ENCODE measurements around the gene GSG1L. TPM values are rescaled to one million over a fixed set of nuclear protein-coding genes. Genes with fewer than 3 reads are reported as not detected.

The GSG1L gene
- total and polyA plus RNA-seq, 4 donors: not detected

DNA sequence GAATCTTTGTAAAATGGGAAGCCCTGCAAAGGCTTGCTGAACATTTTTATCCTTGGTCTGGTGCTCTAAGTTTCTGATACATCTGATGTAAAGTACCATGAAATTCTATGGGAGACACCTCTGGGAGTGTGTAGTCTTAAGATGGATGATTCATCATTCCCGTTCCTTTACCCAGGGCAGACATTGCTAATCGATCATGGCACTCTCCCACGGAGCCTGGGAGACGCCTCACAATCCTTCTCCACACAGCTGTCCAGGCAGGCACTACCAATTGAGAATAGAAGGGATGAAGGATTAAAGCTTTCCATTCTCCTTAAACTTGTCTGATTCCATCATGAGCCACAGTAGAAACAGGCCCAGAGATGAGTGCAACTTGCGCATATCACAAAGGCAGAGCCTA, 144.8 kb downstream of the GSG1L start:
- no peaks in the 10 kb centered on the region for H3K4me1 ChIP-seq (ENCODE audit: control insufficient read depth in 4 of 4, insufficient read depth in 4 of 4, low read length in 3 of 4)
- H3K9me3 ChIP-seq (ENCODE audit: control insufficient read depth in 4 of 4, low read length in 3 of 4): no peaks in the 10 kb centered on the region
- DNase-seq (ENCODE audit: low spot score): no peak
- no peak overlapping the region for H3K27ac ChIP-seq (ENCODE audit: low read depth in 1 of 2, low read length in 2 of 2)
- peaks cover 0 to 5% (median 1%) of the 10 kb centered on the region in 4 donors for H3K27me3 ChIP-seq (ENCODE audit: control insufficient read depth in 4 of 4, insufficient read depth in 4 of 4, low read length in 3 of 4)
- H3K36me3 ChIP-seq (ENCODE audit: control insufficient read depth in 4 of 4, insufficient read depth in 3 of 4, low read depth in 1 of 4, low read length in 3 of 4): no peaks in the 10 kb centered on the region
- H3K9ac ChIP-seq (ENCODE audit: low read depth in 1 of 2, low read length in 2 of 2): no peak overlapping the region
- H3K4me3 ChIP-seq (ENCODE audit: low read depth in 1 of 3, low read length in 3 of 3): no peak overlapping the region
- TF ChIP-seq FOXA1 (IDR thresholded peaks at IDR 0.05): no peak
- TF ChIP-seq FOXA2 (IDR thresholded peaks at IDR 0.05): no peak
- no peak for TF ChIP-seq ATF3 (IDR thresholded peaks at IDR 0.05)
- no peak for TF ChIP-seq YY1 (IDR thresholded peaks at IDR 0.05)
- TF ChIP-seq REST (IDR thresholded peaks at IDR 0.05): no peak
- TF ChIP-seq EGR1 (IDR thresholded peaks at IDR 0.05; ENCODE audit: low read depth in 2 of 2): no peak
- no peak for TF ChIP-seq RAD21 (IDR thresholded peaks at IDR 0.05)
- no peak for TF ChIP-seq HNF4G (IDR thresholded peaks at IDR 0.05)
- TF ChIP-seq ZBTB33 (IDR thresholded peaks at IDR 0.05): no peak
- no peak for TF ChIP-seq NR2F2 (IDR thresholded peaks at IDR 0.05)
- TF ChIP-seq, protein P1, sequence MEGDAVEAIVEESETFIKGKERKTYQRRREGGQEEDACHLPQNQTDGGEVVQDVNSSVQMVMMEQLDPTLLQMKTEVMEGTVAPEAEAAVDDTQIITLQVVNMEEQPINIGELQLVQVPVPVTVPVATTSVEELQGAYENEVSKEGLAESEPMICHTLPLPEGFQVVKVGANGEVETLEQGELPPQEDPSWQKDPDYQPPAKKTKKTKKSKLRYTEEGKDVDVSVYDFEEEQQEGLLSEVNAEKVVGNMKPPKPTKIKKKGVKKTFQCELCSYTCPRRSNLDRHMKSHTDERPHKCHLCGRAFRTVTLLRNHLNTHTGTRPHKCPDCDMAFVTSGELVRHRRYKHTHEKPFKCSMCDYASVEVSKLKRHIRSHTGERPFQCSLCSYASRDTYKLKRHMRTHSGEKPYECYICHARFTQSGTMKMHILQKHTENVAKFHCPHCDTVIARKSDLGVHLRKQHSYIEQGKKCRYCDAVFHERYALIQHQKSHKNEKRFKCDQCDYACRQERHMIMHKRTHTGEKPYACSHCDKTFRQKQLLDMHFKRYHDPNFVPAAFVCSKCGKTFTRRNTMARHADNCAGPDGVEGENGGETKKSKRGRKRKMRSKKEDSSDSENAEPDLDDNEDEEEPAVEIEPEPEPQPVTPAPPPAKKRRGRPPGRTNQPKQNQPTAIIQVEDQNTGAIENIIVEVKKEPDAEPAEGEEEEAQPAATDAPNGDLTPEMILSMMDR (IDR thresholded peaks at IDR 0.05; ENCODE audit: low read depth, low read length, missing input control): no peak
- no peak for TF ChIP-seq HNF4A (conservative IDR thresholded peaks at IDR 0.05)
- no peak for TF ChIP-seq GABPA (IDR thresholded peaks at IDR 0.05 in 1 of 2, conservative IDR thresholded peaks at IDR 0.05 in 1 of 2)
- TF ChIP-seq TAF1 (conservative IDR thresholded peaks at IDR 0.05): no peak
- WGBS: 56% methylated on average over 5 of the region's 5 CpGs

DNA sequence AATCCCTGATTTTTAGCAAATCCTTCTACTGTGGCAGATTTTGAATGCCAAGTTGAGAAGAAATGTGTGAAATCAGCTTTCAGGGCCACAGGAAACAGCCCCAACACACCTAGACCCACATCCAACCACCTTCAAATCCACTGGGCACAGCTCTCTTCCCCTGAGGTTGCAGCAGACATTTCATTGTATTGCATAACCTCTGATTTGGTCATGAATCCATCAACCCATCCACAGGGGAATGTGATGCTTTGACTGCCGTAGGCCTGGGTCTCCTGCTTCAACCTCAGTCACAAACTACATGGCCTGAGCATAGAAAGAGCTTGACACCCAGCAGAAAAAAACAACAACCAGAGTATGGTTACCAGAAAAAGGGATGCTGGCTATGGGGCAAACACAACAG, 145.6 kb downstream of the GSG1L start:
- Histone ChIP-seq H3K27ac (ENCODE audit: low read depth in 1 of 2, low read length in 2 of 2) (no peak overlapping the region), H3K9me3 (ENCODE audit: control insufficient read depth in 4 of 4, low read length in 3 of 4) (no peaks in the 10 kb centered on the region), H3K4me1 (ENCODE audit: control insufficient read depth in 4 of 4, insufficient read depth in 4 of 4, low read length in 3 of 4) (no peaks in the 10 kb centered on the region), H3K27me3 (ENCODE audit: control insufficient read depth in 4 of 4, insufficient read depth in 4 of 4, low read length in 3 of 4) (peaks cover 0 to 5% (median 1%) of the 10 kb centered on the region in 4 donors), H3K9ac (ENCODE audit: low read depth in 1 of 2, low read length in 2 of 2) (no peak overlapping the region), H3K36me3 (ENCODE audit: control insufficient read depth in 4 of 4, insufficient read depth in 3 of 4, low read depth in 1 of 4, low read length in 3 of 4) (no peaks in the 10 kb centered on the region), H3K4me3 (ENCODE audit: low read depth in 1 of 3, low read length in 3 of 3) (no peak overlapping the region)
- DNase-seq (ENCODE audit: low spot score): no peak
- WGBS: 66% methylated on average over 1 of the region's 1 CpG
- TF ChIP-seq TAF1 (conservative IDR thresholded peaks at IDR 0.05) (no peak), ZBTB33 (IDR thresholded peaks at IDR 0.05) (no peak), EGR1 (IDR thresholded peaks at IDR 0.05; ENCODE audit: low read depth in 2 of 2) (no peak), RAD21 (IDR thresholded peaks at IDR 0.05) (no peak), FOXA1 (IDR thresholded peaks at IDR 0.05) (no peak), RXRA (IDR thresholded peaks at IDR 0.05) (no peak), FOXA2 (IDR thresholded peaks at IDR 0.05) (no peak), REST (IDR thresholded peaks at IDR 0.05) (no peak), MAX (IDR thresholded peaks at IDR 0.05) (no peak), YY1 (IDR thresholded peaks at IDR 0.05) (no peak), NR2F2 (IDR thresholded peaks at IDR 0.05) (no peak), HNF4G (IDR thresholded peaks at IDR 0.05) (no peak), HNF4A (conservative IDR thresholded peaks at IDR 0.05) (no peak)
